GM13976 (cell line): ENCODE results near the gene APOL2.
"Not testable (repeated sequence)": the region's sequence is repeated elsewhere in the genome, so short reads cannot be mapped to it uniquely, and the experiment has no call there.

Source experiments
- DNase-seq: peaks from one replicate; pipeline ENCODE4 v3.0.0; 2012; ENCODE audit warnings: low spot score
- CTCF ChIP-seq: IDR thresholded peaks from 2 replicates; pipeline ENCODE4 v1.5.1; 2012; ENCODE audit warnings: borderline replicate concordance, mild to moderate bottlenecking; ENCODE audit not compliant: insufficient read depth; ENCODE audit errors: extremely low read depth, missing control alignments, control extremely low read depth
- in situ Hi-C: fragments of 300-500 bp; cut with MboI; formaldehyde crosslinking; loops from one replicate; pipeline ENCODE4 v1.12.0; 2022; ENCODE audit warnings: low sequenced_read_pairs, mixed read lengths, inconsistent platforms; ENCODE audit not compliant: unreplicated experiment

Gene APOL2

GRCh38 chr22:36259615-36260300, 20.4 kb upstream of the APOL2 start:
- in situ Hi-C loops, result no loop called here
- TF ChIP-seq CTCF, result no peak
- no peak for DNase-seq

- DNase-seq, result peak; percentile 57
- in situ Hi-C loops, result no loop called here
- TF ChIP-seq CTCF, result no peak
Measured at GRCh38 chr22:36258701-36259614, 19.6 kb upstream of the APOL2 start.

- TF ChIP-seq CTCF, result no peak
- DNase-seq, result no peak
- in situ Hi-C loops, result no loop called here
Measured at GRCh38 chr22:36257948-36258670, 18.8 kb upstream of the APOL2 start.

GRCh38 chr22:36257308-36257707, 18.0 kb upstream of the APOL2 start:
- in situ Hi-C loops, result no loop called here
- TF ChIP-seq CTCF, result no peak
- no peak for DNase-seq

- in situ Hi-C loops, result no loop called here
Measured at GRCh38 chr22:36256478-36256877, 17.2 kb upstream of the APOL2 start.

GRCh38 chr22:36255572-36255971, 16.2 kb upstream of the APOL2 start:
- DNase-seq, in situ Hi-C loops: not testable (repeated sequence)

More at GRCh38 chr22:36256478-36256877, 17.2 kb upstream of the APOL2 start:
- no peak for TF ChIP-seq CTCF
- DNase-seq, result no peak
